GM12874 (cell line): Measurements from ENCODE around the gene OPRM1.

Source experiments
- TF ChIP-seq, protein P1 (sequence below): IDR thresholded peaks from 2 replicates; pipeline ENCODE4 v1.5.1; 2011; ENCODE audit warnings: low read depth, mild to moderate bottlenecking, control low read depth, low read length, moderate library complexity; ENCODE audit not compliant: insufficient read depth

OPRM1 gene

DNA sequence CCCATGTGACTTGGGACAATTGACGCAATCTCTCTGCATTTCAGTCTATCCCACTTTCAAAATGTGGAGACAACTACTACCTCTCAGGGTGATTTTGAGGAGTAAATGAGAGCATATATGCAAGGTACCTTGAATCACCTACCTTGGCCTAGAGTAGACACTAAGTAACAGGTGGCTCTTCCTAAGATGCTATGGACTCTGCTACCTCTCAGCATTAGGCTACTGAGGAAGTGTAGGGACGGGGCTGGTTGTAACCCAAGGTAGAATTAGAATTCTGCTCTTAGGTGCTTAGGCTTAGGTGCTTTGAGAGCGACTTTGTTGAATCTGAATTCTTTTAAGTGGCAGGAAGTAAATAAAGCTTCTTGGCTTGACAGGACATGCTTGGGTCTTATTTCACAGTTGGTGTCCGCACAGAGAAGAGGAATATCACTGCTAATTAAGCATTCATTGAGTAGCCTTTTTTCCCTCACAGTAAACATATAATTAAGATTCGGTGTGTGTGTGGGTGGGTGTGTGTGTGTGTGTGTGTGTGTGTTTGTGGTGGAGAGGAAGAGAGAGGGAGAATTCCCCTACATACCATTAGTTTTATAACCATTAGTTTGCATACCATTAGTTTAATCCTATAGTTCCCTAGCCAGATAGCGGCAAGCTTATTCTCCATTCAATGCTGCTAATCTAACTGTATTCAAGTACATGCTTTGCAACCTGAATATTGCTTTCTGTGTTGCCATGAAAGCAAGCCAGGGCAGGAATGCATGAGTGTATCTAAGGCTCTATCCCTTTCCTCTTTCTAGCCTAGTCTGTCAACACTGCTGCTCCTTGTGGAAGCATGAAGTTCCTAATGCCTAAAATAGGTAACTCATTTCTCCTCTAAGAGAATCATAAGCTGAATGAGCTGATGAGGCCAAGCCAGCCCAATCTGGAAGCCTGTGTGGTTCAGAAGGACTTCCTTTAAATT lies 205.0 kb downstream of the OPRM1 start:
- TF ChIP-seq, protein P1, sequence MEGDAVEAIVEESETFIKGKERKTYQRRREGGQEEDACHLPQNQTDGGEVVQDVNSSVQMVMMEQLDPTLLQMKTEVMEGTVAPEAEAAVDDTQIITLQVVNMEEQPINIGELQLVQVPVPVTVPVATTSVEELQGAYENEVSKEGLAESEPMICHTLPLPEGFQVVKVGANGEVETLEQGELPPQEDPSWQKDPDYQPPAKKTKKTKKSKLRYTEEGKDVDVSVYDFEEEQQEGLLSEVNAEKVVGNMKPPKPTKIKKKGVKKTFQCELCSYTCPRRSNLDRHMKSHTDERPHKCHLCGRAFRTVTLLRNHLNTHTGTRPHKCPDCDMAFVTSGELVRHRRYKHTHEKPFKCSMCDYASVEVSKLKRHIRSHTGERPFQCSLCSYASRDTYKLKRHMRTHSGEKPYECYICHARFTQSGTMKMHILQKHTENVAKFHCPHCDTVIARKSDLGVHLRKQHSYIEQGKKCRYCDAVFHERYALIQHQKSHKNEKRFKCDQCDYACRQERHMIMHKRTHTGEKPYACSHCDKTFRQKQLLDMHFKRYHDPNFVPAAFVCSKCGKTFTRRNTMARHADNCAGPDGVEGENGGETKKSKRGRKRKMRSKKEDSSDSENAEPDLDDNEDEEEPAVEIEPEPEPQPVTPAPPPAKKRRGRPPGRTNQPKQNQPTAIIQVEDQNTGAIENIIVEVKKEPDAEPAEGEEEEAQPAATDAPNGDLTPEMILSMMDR = no peak

DNA sequence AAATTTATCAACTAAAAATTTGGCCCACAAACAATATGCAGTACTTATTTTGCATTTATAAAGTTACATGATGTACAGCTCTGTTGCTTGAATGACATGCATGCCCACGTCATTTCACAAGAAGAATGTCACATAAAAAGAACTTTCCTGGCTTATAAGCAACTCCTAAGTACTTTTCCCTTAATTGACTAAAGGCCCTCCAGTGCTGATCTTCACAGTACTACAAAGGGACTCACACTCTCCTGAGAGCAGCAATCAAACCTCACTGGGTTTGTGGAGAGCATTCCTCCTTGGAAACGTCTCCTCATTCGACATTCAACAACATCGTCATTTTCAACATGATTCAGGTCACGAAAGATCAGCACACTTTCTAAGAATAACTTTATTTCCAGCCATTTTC lies 206.5 kb downstream of the OPRM1 start:
- TF ChIP-seq, protein P1 = no peak

DNA sequence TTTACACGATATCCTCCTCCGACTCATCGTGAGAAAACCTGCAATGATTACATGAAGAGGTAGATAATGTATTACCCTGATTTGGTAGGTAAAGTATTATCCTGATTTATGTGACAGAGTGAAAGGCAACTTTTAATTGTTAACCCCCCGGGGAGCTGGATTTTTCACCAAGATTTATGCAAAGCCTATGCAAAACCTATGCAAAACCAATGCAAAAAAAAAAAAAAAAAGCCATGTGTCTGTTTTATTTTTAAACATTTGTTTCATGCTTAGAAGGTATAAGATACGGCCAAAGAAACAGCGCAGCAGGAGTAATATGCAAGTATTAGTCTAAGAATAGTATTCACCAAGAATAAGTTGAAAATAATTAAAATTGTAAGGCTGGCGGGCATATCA lies 207.7 kb downstream of the OPRM1 start:
- TF ChIP-seq, protein P1 = no peak

DNA sequence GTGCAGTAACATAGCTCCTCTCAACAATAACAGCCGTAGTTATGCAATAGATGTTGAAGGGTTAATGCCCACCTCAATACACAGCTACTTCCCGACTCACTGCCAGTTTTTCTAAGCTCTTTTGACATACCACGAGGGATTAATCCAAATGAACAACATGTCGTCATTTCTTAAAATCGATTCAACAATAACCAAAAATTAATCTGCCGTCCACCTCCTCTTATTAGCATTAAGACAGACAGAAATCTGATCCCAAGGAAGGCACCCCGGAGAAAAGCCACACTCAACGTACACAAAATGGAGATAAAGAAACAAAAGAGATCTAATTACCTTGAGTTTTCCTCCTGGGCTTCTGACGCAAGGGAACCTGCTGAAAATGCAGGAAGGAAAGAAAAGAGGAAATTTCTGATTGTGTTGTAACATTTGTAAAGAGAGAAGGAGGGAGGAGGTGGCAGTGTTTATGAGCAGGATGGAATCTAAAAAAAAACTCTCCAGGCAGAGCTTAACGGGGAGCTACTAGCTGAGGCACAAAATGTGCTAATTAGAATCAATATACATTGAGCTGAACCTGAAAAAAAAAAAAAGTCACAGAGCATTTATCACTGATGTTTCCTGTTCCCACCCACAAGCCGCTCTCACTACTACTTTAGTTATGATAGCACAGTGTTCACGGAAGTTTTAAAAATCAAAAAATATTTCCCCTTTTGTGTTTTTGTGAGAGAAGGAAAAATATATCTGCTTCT lies 208.2 kb downstream of the OPRM1 start:
- TF ChIP-seq, protein P1 = no peak

DNA sequence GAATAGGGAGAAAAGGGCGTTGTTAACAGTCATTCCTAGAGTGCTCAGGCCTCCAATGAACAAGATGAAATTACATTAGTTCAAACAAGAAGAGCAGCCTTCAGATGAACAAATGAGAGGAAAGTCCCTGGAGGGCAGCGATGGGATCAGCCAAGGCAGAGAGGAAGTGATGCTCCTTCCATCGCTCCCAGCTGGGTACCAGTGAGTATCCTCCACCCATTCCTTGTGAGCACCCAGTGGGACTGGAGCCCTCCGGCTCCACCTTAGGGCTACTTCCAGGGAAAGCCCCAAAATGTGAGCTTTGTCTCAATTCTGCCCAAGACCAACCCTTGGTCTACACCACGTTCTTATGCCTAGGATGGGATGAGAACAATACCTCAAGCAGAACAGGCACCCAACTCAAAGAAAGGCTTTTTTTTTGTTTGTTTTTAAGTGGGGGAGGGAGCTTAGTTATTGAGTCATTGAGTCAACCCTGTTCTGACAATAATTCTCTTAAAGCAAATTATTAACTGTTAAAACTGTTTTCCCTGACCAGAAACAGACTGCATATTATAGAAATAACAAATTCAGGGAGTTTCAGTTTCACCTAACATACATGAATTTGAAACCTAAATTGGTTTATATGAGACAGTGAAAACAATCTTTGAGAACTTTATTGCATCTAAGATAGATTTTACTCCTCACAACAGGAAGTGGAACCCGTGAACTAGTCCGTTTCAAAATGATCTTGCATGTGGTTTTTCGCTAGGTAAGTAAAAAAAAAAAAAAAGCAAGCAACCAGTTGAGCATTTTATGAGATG lies 210.7 kb downstream of the OPRM1 start:
- TF ChIP-seq, protein P1 = no peak

DNA sequence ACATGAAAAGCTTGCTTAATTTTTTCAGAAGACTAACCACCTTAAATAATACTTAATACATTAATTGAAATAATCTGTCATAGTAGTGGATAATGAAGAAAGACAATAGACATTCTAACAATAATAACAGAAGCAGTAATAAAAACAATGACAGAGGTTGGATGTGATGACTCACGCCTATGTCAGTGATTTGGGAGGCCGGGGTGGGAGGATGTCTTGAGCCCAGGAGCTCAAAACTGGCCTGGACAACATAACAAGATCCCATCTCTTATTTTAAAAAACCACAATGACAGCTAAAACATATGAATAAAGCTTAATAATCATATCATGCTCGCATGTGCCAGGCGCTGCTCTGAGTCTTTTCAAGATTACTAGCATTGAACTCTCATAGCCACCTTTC lies 212.1 kb downstream of the OPRM1 start:
- TF ChIP-seq, protein P1 = no peak

DNA sequence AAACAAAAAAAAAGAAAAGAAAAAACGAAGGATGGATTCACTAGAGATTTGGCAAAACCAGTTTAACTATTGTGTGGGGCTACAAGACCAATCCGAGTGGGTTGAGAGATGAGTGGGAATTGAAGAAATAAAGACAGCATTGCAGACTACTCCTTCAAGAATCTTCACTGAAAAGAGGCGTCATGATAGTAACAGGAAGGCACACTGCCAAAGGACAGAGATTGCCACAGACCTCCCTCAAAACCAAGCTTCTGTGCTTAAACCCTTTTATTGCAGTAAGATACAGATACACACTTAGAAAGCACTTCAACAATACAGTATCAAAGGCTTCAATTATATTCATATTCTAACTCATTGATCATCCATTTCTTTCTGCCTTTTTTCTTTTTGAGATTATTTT lies 213.6 kb downstream of the OPRM1 start:
- TF ChIP-seq, protein P1 = no peak
